ENCODE measurements around the gene FYB1.

FYB1 gene

GRCh38 chr5:39121315-39121714 lies 98.0 kb downstream of the FYB1 start:
- Histone ChIP-seq H3K9me2 (replicated peaks; ENCODE audit: low read depth, low read length) (no peaks in the 10 kb centered on the region), H3K9me3 (ENCODE audit: insufficient read depth, low read depth, low read length) (no peaks in the 10 kb centered on the region), H3K27me3 (ENCODE audit: insufficient read depth, low read length, poor library complexity, severe bottlenecking) (no peaks in the 10 kb centered on the region), H3K9ac (ENCODE audit: low read depth, low read length, poor library complexity, severe bottlenecking) (no peak overlapping the region), H2AFZ (ENCODE audit: low read length) (no peak overlapping the region), H3F3A (ENCODE audit: low read depth) (no peaks in the 10 kb centered on the region), H3K79me2 (ENCODE audit: insufficient read depth, low read length) (no peaks in the 10 kb centered on the region), H3K4me1 (ENCODE audit: insufficient read depth, low read length, poor library complexity, severe bottlenecking) (no peaks in the 10 kb centered on the region), H4K20me1 (ENCODE audit: insufficient read depth, low read length, poor library complexity, severe bottlenecking) (no peaks in the 10 kb centered on the region), H3K4me3 (ENCODE audit: low read length, poor library complexity, severe bottlenecking) (no peak overlapping the region), H3K4me2 (ENCODE audit: low read depth, low read length, poor library complexity, severe bottlenecking) (no peak overlapping the region), H3K36me3 (ENCODE audit: insufficient read depth, low read length) (peaks cover 77% of the 10 kb centered on the region)
- no peak for TF ChIP-seq EZH2phosphoT487 (IDR thresholded peaks at IDR 0.05; ENCODE audit: borderline replicate concordance)
- TF ChIP-seq CTCF (conservative IDR thresholded peaks at IDR 0.05; ENCODE audit: low read length) = no peak

GRCh38 chr5:39120052-39120420 lies 99.3 kb downstream of the FYB1 start:
- H3K36me3 ChIP-seq (ENCODE audit: insufficient read depth, low read length) = peaks cover 78% of the 10 kb centered on the region
- no peaks in the 10 kb centered on the region for H3F3A ChIP-seq (ENCODE audit: low read depth)
- H4K20me1 ChIP-seq (ENCODE audit: insufficient read depth, low read length, poor library complexity, severe bottlenecking) = no peaks in the 10 kb centered on the region
- no peak overlapping the region for H3K9ac ChIP-seq (ENCODE audit: low read depth, low read length, poor library complexity, severe bottlenecking)
- TF ChIP-seq EZH2phosphoT487 (IDR thresholded peaks at IDR 0.05; ENCODE audit: borderline replicate concordance) = no peak
- no peak for TF ChIP-seq CTCF (conservative IDR thresholded peaks at IDR 0.05; ENCODE audit: low read length)
- no peaks in the 10 kb centered on the region for H3K9me3 ChIP-seq (ENCODE audit: insufficient read depth, low read depth, low read length)
- no peak overlapping the region for H3K4me3 ChIP-seq (ENCODE audit: low read length, poor library complexity, severe bottlenecking)
- H3K4me1 ChIP-seq (ENCODE audit: insufficient read depth, low read length, poor library complexity, severe bottlenecking) = no peaks in the 10 kb centered on the region
- no peaks in the 10 kb centered on the region for H3K79me2 ChIP-seq (ENCODE audit: insufficient read depth, low read length)
- no peaks in the 10 kb centered on the region for H3K27me3 ChIP-seq (ENCODE audit: insufficient read depth, low read length, poor library complexity, severe bottlenecking)
- no peak overlapping the region for H3K4me2 ChIP-seq (ENCODE audit: low read depth, low read length, poor library complexity, severe bottlenecking)
- H2AFZ ChIP-seq (ENCODE audit: low read length) = no peak overlapping the region
- no peaks in the 10 kb centered on the region for H3K9me2 ChIP-seq (replicated peaks; ENCODE audit: low read depth, low read length)

- Histone ChIP-seq H3F3A (ENCODE audit: low read depth) (no peaks in the 10 kb centered on the region), H3K27me3 (ENCODE audit: insufficient read depth, low read length, poor library complexity, severe bottlenecking) (no peaks in the 10 kb centered on the region), H3K9me3 (ENCODE audit: insufficient read depth, low read depth, low read length) (no peaks in the 10 kb centered on the region), H3K36me3 (ENCODE audit: insufficient read depth, low read length) (peaks cover 77% of the 10 kb centered on the region), H3K9ac (ENCODE audit: low read depth, low read length, poor library complexity, severe bottlenecking) (no peak overlapping the region), H2AFZ (ENCODE audit: low read length) (no peak overlapping the region), H3K9me2 (replicated peaks; ENCODE audit: low read depth, low read length) (no peaks in the 10 kb centered on the region), H4K20me1 (ENCODE audit: insufficient read depth, low read length, poor library complexity, severe bottlenecking) (no peaks in the 10 kb centered on the region), H3K79me2 (ENCODE audit: insufficient read depth, low read length) (no peaks in the 10 kb centered on the region), H3K4me3 (ENCODE audit: low read length, poor library complexity, severe bottlenecking) (no peak overlapping the region), H3K4me1 (ENCODE audit: insufficient read depth, low read length, poor library complexity, severe bottlenecking) (no peaks in the 10 kb centered on the region), H3K4me2 (ENCODE audit: low read depth, low read length, poor library complexity, severe bottlenecking) (no peak overlapping the region)
- TF ChIP-seq CTCF (conservative IDR thresholded peaks at IDR 0.05; ENCODE audit: low read length) (no peak), EZH2phosphoT487 (IDR thresholded peaks at IDR 0.05; ENCODE audit: borderline replicate concordance) (no peak)
Observed at GRCh38 chr5:39119404-39120051, 99.8 kb downstream of the FYB1 start.

Measured in Loucy (cell line).